ENCODE measurements around the gene PPP1R37.

DNA sequence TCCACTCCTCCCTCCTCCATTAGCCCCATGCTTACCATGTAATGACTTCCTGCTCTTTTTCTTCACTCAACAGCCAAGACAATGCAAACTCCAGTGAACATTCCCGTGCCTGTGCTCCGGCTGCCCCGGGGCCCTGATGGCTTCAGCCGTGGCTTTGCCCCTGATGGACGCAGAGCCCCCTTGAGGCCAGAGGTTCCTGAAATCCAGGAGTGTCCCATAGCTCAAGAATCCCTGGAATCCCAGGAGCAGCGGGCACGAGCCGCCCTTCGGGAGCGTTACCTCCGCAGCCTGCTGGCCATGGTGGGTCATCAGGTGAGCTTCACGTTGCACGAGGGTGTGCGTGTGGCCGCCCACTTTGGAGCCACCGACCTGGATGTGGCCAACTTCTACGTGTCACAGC is 2.9 kb upstream of the PPP1R37 start:
- TF ChIP-seq ATF3 (IDR thresholded peaks at IDR 0.05): no peak
- no peak for TF ChIP-seq MAX (IDR thresholded peaks at IDR 0.05)
- TF ChIP-seq TAF1 (conservative IDR thresholded peaks at IDR 0.05): no peak
- no peak for TF ChIP-seq YY1 (IDR thresholded peaks at IDR 0.05)
- no peak for TF ChIP-seq CTCF (IDR thresholded peaks at IDR 0.05; ENCODE audit: low read depth, low read length, missing input control)
- TF ChIP-seq, protein P1, sequence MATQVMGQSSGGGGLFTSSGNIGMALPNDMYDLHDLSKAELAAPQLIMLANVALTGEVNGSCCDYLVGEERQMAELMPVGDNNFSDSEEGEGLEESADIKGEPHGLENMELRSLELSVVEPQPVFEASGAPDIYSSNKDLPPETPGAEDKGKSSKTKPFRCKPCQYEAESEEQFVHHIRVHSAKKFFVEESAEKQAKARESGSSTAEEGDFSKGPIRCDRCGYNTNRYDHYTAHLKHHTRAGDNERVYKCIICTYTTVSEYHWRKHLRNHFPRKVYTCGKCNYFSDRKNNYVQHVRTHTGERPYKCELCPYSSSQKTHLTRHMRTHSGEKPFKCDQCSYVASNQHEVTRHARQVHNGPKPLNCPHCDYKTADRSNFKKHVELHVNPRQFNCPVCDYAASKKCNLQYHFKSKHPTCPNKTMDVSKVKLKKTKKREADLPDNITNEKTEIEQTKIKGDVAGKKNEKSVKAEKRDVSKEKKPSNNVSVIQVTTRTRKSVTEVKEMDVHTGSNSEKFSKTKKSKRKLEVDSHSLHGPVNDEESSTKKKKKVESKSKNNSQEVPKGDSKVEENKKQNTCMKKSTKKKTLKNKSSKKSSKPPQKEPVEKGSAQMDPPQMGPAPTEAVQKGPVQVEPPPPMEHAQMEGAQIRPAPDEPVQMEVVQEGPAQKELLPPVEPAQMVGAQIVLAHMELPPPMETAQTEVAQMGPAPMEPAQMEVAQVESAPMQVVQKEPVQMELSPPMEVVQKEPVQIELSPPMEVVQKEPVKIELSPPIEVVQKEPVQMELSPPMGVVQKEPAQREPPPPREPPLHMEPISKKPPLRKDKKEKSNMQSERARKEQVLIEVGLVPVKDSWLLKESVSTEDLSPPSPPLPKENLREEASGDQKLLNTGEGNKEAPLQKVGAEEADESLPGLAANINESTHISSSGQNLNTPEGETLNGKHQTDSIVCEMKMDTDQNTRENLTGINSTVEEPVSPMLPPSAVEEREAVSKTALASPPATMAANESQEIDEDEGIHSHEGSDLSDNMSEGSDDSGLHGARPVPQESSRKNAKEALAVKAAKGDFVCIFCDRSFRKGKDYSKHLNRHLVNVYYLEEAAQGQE (IDR thresholded peaks at IDR 0.05): no peak
